HepG2 (cell line): Measurements from ENCODE around the gene WDR27. TPM values are rescaled to one million over a fixed set of nuclear protein-coding genes. Genes with fewer than 3 reads are reported as not detected.

ENCODE experiments used
- ARNTL ChIP-seq: sonication (generic); formaldehyde crosslinking; IDR thresholded peaks from 2 replicates; pipeline ENCODE4 v1.4.0; 2020; ENCODE audit warnings: mild to moderate bottlenecking, missing genetic modification reagents
- CCAR2 ChIP-seq: fragments of 200-400 bp; formaldehyde crosslinking; optimal IDR thresholded peaks from 2 replicates; pipeline ENCODE3; 2018; ENCODE audit warnings: low read depth, mild to moderate bottlenecking, low read length, moderate library complexity
- CSRNP1 ChIP-seq: sonication (generic); formaldehyde crosslinking; IDR thresholded peaks from 2 replicates; pipeline ENCODE4 v1.8.1; 2023; ENCODE audit warnings: mild to moderate bottlenecking, missing genetic modification reagents
- EED ChIP-seq: sonication (generic); formaldehyde crosslinking; IDR thresholded peaks from 2 replicates; pipeline ENCODE4 v1.5.0; 2020; ENCODE audit warnings: mild to moderate bottlenecking, missing genetic modification reagents
- HNRNPH1 ChIP-seq: fragments of 200-400 bp; formaldehyde crosslinking; optimal IDR thresholded peaks from 2 replicates; pipeline ENCODE3; 2017; ENCODE audit warnings: mild to moderate bottlenecking, low read depth, low read length
- HOXA5 ChIP-seq: sonication (generic); formaldehyde crosslinking; IDR thresholded peaks from 2 replicates; pipeline ENCODE4 v1.4.0; 2020; ENCODE audit warnings: missing genetic modification reagents
- KLF11 ChIP-seq: IDR thresholded peaks from 2 replicates; pipeline ENCODE4 v1.6.1; 2016; ENCODE audit warnings: missing compliant biosample characterization
- MNT ChIP-seq: fragments of 450-650 bp; IDR thresholded peaks from 2 replicates; pipeline ENCODE4 v1.6.1; 2016
- NFIC ChIP-seq: IDR thresholded peaks from 2 replicates; pipeline ENCODE4 v1.6.1; 2012; ENCODE audit warnings: mild to moderate bottlenecking, low read length, inconsistent platforms
- NRL ChIP-seq: sonication (generic); formaldehyde crosslinking; IDR thresholded peaks from 2 replicates; pipeline ENCODE4 v1.5.0; 2020; ENCODE audit warnings: missing genetic modification reagents, mild to moderate bottlenecking, moderate library complexity, borderline replicate concordance
- PLSCR1 ChIP-seq: sonication (generic); formaldehyde crosslinking; IDR thresholded peaks from 2 replicates; pipeline ENCODE4 v1.5.0; 2020; ENCODE audit warnings: missing genetic modification reagents, mild to moderate bottlenecking, borderline replicate concordance
- SATB2 ChIP-seq: sonication (generic); formaldehyde crosslinking; IDR thresholded peaks from 2 replicates; pipeline ENCODE4 v1.5.0; 2020; ENCODE audit warnings: missing genetic modification reagents
- SIN3A ChIP-seq: IDR thresholded peaks from 2 replicates; pipeline ENCODE4 v1.6.1; 2011; ENCODE audit warnings: low read depth, mild to moderate bottlenecking, control low read depth, low read length, borderline replicate concordance
- SRSF4 ChIP-seq: fragments of 200-400 bp; formaldehyde crosslinking; IDR thresholded peaks from one replicate; pipeline ENCODE4 v1.6.1; 2018; ENCODE audit warnings: mild to moderate bottlenecking, low read depth, low read length, moderate library complexity; ENCODE audit not compliant: poor library complexity, severe bottlenecking
- TOE1 ChIP-seq: sonication (generic); formaldehyde crosslinking; IDR thresholded peaks from 2 replicates; pipeline ENCODE4 v1.4.0; 2020; ENCODE audit warnings: mild to moderate bottlenecking, missing genetic modification reagents
- ZBTB38 ChIP-seq: sonication (generic); formaldehyde crosslinking; IDR thresholded peaks from 2 replicates; pipeline ENCODE4 v1.5.1; 2020; ENCODE audit warnings: mild to moderate bottlenecking, missing genetic modification reagents
- ZFP36L1 ChIP-seq: sonication (generic); formaldehyde crosslinking; IDR thresholded peaks from 2 replicates; pipeline ENCODE4 v1.8.0; 2022; ENCODE audit warnings: mild to moderate bottlenecking, missing genetic modification reagents, moderate library complexity
- ZNF292 ChIP-seq: sonication (generic); formaldehyde crosslinking; IDR thresholded peaks from 2 replicates; pipeline ENCODE4 v1.8.1; 2022; ENCODE audit warnings: mild to moderate bottlenecking, low read depth, missing genetic modification reagents, borderline replicate concordance
- ZNF367 ChIP-seq: sonication (generic); formaldehyde crosslinking; IDR thresholded peaks from 2 replicates; pipeline ENCODE4 v1.4.0; 2020; ENCODE audit warnings: missing genetic modification reagents, borderline replicate concordance
- ZNF605 ChIP-seq: sonication (generic); formaldehyde crosslinking; IDR thresholded peaks from 2 replicates; pipeline ENCODE4 v1.8.0; 2022; ENCODE audit warnings: mild to moderate bottlenecking, missing genetic modification reagents
- ZNF614 ChIP-seq: IDR thresholded peaks from 2 replicates; pipeline ENCODE4 v1.6.1; 2018; ENCODE audit warnings: missing biosample characterization, missing genetic modification reagents, inconsistent platforms, borderline replicate concordance
- ZNF672 ChIP-seq: sonication (generic); formaldehyde crosslinking; IDR thresholded peaks from 2 replicates; pipeline ENCODE4 v1.8.1; 2022; ENCODE audit warnings: missing genetic modification reagents
- ZNF768 ChIP-seq: sonication (generic); formaldehyde crosslinking; IDR thresholded peaks from 2 replicates; pipeline ENCODE4 v1.4.0; 2020; ENCODE audit warnings: missing genetic modification reagents
- ZNF781 ChIP-seq: sonication (generic); formaldehyde crosslinking; IDR thresholded peaks from 2 replicates; pipeline ENCODE4 v1.5.1; 2020; ENCODE audit warnings: borderline replicate concordance, mild to moderate bottlenecking, missing genetic modification reagents; ENCODE audit errors: not compliant biosample characterization
- ZNF816 ChIP-seq: sonication (generic); formaldehyde crosslinking; IDR thresholded peaks from 2 replicates; pipeline ENCODE4 v1.8.0; 2022; ENCODE audit warnings: missing genetic modification reagents, mild to moderate bottlenecking, borderline replicate concordance
- ZZZ3 ChIP-seq: sonication (generic); formaldehyde crosslinking; IDR thresholded peaks from 2 replicates; pipeline ENCODE4 v1.4.0; 2020; ENCODE audit warnings: missing genetic modification reagents, mild to moderate bottlenecking, borderline replicate concordance
- polyA plus RNA-seq, 8 experiments: library from polyadenylated mRNA; depleted of rRNA in 3 of 8; stranded (reverse) in 7 of 8; unstranded in 1 of 8; fragments of >200 nt; fragmentation: Illumina TruSeq in 4 of 8; extraction: Trizol in 4 of 8; gene quantifications; 2 replicates each; pipeline versions ENCODE4 v1.2.1 to v1.2.3, GENCODE V29; 2011 to 2016; ENCODE audit warnings: low read depth in 4 of 8, missing spikeins in 1 of 8, mixed read lengths in 1 of 8; ENCODE audit not compliant: insufficient read depth in 1 of 8
- total RNA-seq, 5 experiments: library from RNA; depleted of rRNA; stranded (reverse); fragments of >200 nt; fragmentation: Illumina TruSeq; extraction: Trizol; gene quantifications; 2 replicates each; pipeline ENCODE4 v1.2.3, GENCODE V29; 2016; ENCODE audit warnings: low read depth in 1 of 5

The WDR27 gene
- total and polyA plus RNA-seq, 2 of the 13 experiments (the other 11 are each of a cell fraction or from before 2014, with no cell fraction given) = 34.1 to 80.3 TPM

GRCh38 chr6:169725125-169726048, 23.6 kb upstream of the WDR27 start (continued):
- TF ChIP-seq ZNF605 (CRISPR knock-in tag) (peak; percentile 94; the same call in 1 of the 2 replicates), NFIC (peak; percentile 77), SRSF4 (no peak), PLSCR1 (CRISPR knock-in tag) (no peak; the same call in 1 of the 2 replicates), CCAR2 (no peak), SATB2 (CRISPR knock-in tag) (0 out of 2 replicates have a peak, but pooled peaks have one; percentile 65), NRL (CRISPR knock-in tag) (no peak; the same call in 1 of the 2 replicates), ZNF292 (peak; percentile 62), ARNTL (CRISPR knock-in tag) (no peak), ZNF614 (CRISPR knock-in tag) (peak; percentile 47), SIN3A (peak; percentile 45; the same call in 1 of the 2 replicates), HNRNPH1 (no peak), KLF11 (CRISPR knock-in tag) (no peak), ZNF672 (CRISPR knock-in tag) (no peak), ZNF768 (CRISPR knock-in tag) (no peak), ZNF816 (0 out of 2 replicates have a peak, but pooled peaks have one; percentile 50), ZZZ3 (CRISPR knock-in tag) (no peak), HOXA5 (CRISPR knock-in tag) (peak; percentile 60; the same call in 1 of the 2 replicates), EED (CRISPR knock-in tag) (0 out of 2 replicates have a peak, but pooled peaks have one; percentile 44), TOE1 (CRISPR knock-in tag) (no peak; the same call in 1 of the 2 replicates), ZBTB38 (no peak; the same call in 1 of the 2 replicates), MNT (peak; percentile 32), ZFP36L1 (CRISPR knock-in tag) (no peak; the same call in 1 of the 2 replicates), ZNF781 (CRISPR knock-in tag) (no peak), CSRNP1 (0 out of 2 replicates have a peak, but pooled peaks have one; percentile 5), ZNF367 (CRISPR knock-in tag) (peak; percentile 82; the same call in 1 of the 2 replicates)
